ENCODE results near the gene ZNF789. TPM values are rescaled to one million over a fixed set of nuclear protein-coding genes. Genes with fewer than 3 reads are reported as not detected.

Gene ZNF789
- total and polyA plus RNA-seq, 9 of the 15 experiments (the other 6 are each of a cell fraction or from before 2014, with no cell fraction given): 6.1 to 57.0 (median 24.8) TPM

DNA sequence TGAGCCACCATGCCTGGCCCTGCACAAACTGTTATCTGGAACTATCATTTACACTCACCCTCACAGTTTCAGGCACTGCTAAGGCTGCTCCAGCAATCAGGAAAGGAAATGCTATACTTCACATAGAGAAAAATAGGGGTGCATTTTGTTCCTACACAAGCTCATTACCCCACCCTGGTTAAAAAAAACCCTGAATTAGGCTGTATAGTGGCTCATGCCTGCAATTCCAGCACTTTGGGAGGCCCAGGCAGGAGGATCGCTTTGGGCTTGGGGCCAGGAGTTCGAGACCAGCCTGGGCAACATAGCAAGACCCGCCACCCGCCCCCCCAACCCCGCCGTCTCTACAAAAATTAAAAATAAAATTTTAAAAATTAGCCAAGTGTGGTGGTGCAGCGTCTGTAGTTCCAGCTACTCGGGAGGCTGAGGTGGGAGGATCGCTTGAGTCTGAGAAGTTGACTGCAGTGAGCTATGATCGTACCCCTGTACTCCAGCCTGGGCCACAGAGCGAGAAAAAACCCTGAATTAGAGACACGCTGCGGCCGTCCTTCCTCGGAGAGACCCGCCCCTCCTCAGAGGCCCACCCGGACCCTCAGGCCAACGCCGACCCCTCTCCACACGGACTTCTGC lies 34.6 kb upstream of the ZNF789 start (continued):
- TF ChIP-seq, protein P1, sequence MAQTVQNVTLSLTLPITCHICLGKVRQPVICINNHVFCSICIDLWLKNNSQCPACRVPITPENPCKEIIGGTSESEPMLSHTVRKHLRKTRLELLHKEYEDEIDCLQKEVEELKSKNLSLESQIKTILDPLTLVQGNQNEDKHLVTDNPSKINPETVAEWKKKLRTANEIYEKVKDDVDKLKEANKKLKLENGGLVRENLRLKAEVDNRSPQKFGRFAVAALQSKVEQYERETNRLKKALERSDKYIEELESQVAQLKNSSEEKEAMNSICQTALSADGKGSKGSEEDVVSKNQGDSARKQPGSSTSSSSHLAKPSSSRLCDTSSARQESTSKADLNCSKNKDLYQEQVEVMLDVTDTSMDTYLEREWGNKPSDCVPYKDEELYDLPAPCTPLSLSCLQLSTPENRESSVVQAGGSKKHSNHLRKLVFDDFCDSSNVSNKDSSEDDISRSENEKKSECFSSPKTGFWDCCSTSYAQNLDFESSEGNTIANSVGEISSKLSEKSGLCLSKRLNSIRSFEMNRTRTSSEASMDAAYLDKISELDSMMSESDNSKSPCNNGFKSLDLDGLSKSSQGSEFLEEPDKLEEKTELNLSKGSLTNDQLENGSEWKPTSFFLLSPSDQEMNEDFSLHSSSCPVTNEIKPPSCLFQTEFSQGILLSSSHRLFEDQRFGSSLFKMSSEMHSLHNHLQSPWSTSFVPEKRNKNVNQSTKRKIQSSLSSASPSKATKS (CRISPR knock-in tag; IDR thresholded peaks at IDR 0.05): no peak
- TF ChIP-seq HEY1 (CRISPR knock-in tag; IDR thresholded peaks at IDR 0.05; ENCODE audit: borderline replicate concordance) (no peak), ZNF3 (CRISPR knock-in tag; IDR thresholded peaks at IDR 0.05) (no peak), NELFE (IDR thresholded peaks at IDR 0.05; ENCODE audit: insufficient read depth, insufficient read length) (no peak), KDM5B (IDR thresholded peaks at IDR 0.05; ENCODE audit: insufficient replicate concordance, low read depth, low read length) (no peak), ZNF696 (CRISPR knock-in tag; conservative IDR thresholded peaks at IDR 0.05) (no peak), SAFB (IDR thresholded peaks at IDR 0.05; ENCODE audit: borderline replicate concordance, low read depth, low read length) (no peak), POLR3A (IDR thresholded peaks at IDR 0.05; ENCODE audit: borderline replicate concordance, extremely low read depth, insufficient read depth, insufficient read length) (no peak)
- TF ChIP-seq, protein P2, sequence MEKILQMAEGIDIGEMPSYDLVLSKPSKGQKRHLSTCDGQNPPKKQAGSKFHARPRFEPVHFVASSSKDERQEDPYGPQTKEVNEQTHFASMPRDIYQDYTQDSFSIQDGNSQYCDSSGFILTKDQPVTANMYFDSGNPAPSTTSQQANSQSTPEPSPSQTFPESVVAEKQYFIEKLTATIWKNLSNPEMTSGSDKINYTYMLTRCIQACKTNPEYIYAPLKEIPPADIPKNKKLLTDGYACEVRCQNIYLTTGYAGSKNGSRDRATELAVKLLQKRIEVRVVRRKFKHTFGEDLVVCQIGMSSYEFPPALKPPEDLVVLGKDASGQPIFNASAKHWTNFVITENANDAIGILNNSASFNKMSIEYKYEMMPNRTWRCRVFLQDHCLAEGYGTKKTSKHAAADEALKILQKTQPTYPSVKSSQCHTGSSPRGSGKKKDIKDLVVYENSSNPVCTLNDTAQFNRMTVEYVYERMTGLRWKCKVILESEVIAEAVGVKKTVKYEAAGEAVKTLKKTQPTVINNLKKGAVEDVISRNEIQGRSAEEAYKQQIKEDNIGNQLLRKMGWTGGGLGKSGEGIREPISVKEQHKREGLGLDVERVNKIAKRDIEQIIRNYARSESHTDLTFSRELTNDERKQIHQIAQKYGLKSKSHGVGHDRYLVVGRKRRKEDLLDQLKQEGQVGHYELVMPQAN (IDR thresholded peaks at IDR 0.05; ENCODE audit: borderline replicate concordance): peak; percentile 65
- TF ChIP-seq, protein P3, sequence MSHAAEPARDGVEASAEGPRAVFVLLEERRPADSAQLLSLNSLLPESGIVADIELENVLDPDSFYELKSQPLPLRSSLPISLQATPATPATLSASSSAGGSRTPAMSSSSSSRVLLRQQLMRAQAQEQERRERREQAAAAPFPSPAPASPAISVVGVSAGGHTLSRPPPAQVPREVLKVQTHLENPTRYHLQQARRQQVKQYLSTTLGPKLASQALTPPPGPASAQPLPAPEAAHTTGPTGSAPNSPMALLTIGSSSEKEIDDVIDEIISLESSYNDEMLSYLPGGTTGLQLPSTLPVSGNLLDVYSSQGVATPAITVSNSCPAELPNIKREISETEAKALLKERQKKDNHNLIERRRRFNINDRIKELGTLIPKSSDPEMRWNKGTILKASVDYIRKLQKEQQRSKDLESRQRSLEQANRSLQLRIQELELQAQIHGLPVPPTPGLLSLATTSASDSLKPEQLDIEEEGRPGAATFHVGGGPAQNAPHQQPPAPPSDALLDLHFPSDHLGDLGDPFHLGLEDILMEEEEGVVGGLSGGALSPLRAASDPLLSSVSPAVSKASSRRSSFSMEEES (CRISPR knock-in tag; IDR thresholded peaks at IDR 0.05): no peak

All from K562 (cell line).